T follicular helper cell (primary cell): ENCODE data around the gene PLEKHB2.
"Not testable (repeated sequence)": the region's sequence is repeated elsewhere in the genome, so short reads cannot be mapped to it uniquely, and the experiment has no call there.

Source experiments
- DNase-seq: peaks from one replicate; pipeline ENCODE4 v3.0.0-alpha.2; 2020; ENCODE audit warnings: low read depth

PLEKHB2 gene

DNA sequence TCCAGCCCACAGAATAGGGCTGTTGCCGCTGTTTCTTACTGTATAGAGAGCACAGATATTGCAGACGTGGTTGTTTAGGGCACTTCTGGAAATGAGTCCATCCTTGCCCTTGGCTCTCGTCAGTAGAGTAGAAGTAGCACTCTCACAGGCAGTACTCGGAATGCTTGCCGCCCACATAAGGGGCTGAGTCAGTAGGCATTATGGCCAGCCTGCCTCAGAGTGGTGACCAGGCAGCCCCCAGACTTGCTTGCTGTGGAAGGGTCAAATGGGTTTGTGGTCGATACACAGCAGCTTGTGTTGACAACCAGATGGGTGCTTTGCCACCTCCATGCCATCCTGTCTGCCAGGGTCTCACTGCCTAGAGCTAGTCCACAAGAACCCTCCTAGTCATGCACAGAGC lies 38.7 kb downstream of the PLEKHB2 start:
- DNase-seq, result no peak

DNA sequence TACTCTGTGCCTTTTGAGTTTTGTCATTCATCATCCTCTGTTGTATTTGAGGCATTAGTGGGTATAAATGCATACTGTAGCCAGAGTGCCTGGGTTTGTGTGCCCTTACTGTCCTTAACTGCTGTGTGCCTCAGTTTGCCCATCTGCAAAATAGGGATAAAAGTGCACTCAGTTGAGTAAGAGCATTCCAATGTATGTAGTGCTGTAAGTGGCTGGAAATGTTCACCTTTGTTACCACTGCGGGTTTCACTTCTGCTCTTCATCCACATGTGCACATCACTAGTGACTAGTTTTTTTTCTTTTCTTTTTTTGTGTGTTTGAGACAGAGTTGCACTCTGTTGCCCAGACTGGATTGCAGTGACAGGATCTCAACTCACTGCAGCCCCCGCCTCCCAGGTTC lies 39.9 kb downstream of the PLEKHB2 start:
- DNase-seq, result no peak

DNA sequence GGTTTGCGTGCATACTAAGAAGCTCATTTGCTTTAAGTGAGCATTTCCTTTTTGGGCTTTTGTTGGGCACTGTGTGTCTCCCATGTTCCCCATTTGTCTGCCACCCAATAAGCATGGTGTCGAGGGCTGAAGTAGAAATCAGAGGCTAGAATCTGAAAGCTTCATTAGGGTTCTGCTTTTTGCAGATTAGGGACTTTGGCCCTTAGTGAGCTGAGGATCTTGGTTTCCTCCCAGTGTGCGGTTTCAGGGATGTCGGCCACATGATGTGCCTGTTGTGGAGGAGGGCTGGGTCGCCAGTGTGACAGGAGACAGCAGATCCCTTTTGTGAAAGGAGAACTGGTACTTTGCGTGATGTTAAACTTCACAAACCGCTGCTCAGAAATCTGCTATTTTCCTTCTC lies 41.1 kb downstream of the PLEKHB2 start:
- DNase-seq, result no peak

DNA sequence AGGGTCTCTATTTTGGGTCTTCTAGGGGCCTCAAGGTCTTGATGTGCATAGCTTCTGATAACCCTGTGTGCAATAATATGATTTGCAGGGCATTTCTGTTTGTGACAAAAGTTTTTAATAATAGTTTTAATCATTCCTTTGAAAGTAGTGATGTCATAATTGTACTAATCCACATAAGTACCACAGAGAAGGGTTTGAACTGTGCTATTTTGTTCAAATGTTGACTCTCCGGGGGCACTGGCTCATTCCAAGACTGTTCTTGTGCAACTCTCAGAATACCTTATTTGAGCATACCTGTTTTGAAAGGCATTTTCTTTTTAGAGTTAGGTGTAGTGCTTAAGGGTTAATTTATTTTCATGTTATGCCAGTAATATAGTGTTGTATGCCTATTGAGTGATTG lies 41.6 kb downstream of the PLEKHB2 start:
- DNase-seq, result no peak

DNA sequence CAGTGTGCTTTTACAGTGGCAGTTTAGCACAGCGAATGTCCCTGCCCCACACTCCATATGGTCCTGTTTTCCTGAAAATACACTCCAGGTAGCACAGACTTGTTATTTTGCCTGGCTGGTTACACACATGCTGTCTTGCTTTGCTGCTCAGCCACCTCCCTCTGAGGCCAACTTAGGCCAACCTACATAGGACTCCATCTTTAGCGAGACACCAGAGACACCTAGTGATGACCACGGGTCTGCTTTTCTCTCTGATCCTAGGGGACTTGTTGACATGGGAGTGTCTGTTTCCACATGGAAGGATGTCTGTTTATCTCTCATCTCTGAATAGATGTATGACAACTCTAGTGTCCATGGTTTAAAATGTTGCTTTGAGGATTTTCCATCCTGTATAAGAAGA lies 43.3 kb downstream of the PLEKHB2 start:
- no peak for DNase-seq

DNA sequence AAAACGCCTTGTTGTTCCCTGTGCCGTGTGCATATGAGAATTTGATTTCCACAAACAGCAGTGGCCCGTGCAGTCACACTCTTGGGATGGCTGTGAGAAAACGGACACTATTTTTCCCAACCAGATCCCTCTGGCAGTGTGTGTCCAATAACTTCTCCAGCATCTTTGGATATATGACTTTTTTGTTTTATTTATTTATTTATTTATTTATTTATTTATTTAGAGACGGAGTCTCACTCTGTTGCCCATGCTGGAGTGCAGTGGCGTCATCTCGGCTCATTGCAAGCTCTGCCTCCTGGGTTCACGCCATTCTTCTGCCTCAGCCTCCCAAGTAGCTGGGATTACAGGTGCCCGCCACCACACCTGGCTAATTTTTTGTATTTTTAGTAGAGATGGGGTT lies 45.0 kb downstream of the PLEKHB2 start:
- DNase-seq, result not testable (repeated sequence)

DNA sequence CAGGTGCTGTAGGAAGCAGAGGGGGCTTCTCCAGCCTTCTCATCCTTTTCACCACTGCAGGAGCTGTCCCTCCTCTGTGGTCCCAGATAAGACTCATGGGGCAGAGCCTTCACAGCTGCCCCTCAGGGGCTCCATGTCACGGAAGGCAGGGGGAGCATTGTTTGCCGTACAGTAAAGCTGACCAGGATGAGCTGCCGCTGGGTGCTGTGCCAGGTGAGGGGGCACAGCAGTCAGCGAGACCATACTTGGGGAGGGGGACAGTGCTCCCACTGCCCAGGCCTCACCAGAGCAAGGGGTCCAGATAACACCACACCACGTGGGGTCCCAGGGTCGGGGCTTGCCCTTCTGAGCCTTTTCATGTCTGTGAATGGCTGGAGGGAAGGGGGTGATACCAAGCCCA lies 46.3 kb downstream of the PLEKHB2 start:
- no peak for DNase-seq

DNA sequence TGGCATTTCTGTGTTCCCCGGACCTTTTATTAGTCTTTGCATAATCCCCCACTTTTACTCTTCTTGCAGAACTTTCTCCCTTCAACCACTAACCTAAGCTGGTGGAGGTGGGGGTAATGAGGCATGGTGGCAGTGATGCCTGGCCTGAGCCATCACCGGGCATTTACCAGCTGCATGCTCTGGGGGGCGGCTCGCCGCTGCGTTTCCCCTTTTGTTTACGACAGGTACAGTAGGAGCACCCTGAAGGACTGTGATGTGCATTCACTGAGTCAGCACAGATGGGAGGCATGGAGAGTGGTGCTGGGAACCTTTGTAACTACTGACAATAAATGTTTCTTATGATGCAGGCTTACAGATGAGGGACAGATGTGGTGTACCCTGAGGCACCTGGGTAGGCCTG lies 46.9 kb downstream of the PLEKHB2 start:
- DNase-seq, result no peak

DNA sequence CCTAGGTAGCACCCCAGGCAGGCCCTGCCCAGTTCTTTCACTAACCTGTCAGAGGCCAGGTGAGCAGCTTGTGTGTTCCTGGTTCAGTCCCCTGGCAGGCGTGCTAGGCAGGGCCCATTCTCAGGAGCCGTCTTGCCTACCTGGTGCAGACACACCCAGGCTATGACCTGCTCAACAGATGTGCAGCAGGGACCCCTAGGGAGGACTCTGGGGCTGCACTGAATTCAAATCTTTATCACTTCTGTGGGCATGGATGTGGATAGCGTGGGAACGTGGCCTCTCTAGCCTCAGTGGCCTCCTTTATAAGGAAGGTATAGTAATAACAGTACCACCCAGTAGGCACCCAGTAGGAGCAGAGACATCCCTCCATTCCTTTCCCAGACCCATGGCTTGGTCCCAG lies 48.4 kb downstream of the PLEKHB2 start:
- no peak for DNase-seq

DNA sequence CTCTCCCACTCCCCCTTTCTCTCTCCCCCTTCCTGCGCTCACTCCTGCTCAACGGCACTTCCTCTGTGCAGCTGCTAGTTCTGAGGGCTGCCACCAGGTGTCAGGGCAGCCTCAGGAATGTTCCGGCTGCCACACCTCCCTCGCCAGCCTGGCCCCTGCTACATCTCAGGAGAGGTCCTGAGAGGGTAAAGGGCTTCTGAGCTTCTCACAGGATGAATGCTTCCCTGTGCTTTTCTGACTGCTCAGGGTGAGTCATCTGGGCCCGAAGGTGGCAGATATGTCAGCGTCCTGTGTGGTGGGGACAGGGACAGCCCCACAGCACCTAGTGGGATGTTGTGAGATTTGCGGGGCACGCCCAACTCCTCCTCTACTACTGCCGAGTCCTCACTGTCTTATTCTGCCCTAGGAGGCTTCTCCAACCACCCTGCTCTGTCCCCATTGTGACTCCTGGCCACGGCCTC lies 49.0 kb downstream of the PLEKHB2 start:
- DNase-seq, result peak; percentile 34

DNA sequence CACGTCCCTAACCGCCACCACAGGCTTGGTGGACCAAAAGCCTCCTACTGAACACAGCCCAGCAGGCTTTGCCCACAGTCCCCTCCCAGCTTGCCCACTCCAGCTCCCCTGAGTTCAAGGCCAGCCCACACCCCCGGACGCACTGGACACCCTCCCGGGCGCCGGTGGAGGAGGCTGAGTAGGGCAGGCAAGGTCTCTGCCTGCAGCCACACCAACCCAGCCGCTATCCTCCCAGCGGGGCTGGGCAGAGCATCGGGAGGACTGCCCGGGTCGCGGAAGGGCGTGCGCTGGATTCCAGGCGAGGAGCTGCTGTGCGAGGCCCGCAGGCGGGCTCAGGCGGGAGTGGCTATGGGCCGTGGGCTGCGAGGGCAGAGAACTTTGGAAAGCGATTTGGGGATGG lies 49.5 kb downstream of the PLEKHB2 start:
- DNase-seq, result no peak

DNA sequence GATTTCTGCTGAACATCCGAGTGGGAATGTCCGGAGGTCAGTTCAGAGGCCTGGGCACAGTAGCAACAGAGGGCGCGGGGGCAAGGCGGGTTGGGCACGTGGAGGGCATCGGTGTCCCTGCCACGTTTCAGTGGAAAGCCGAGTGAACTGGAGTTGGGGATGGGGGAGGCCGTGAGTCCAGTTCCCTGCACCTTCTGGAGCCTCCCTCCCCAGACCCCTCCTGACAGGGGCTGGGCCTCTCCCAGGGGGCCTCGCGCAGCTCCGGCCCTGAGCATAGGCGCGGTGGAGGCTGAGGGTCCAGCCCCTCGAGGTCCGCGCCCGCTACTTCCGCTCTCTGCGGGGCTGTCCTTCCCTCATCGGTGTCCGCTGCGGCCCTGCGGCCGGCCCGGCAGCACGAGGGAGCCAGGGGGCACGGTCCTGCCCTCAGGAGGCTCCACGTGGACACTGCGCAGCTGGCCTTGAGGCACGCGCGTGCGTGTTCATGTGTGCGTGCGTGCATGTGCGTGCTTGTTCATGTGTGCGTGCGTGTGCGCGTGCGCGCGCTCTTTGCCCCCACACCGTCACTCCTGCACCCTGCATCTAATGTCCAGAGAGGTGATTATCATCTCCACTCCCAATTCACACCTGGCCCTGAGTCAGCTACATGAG lies 50.2 kb downstream of the PLEKHB2 start:
- no peak for DNase-seq

DNA sequence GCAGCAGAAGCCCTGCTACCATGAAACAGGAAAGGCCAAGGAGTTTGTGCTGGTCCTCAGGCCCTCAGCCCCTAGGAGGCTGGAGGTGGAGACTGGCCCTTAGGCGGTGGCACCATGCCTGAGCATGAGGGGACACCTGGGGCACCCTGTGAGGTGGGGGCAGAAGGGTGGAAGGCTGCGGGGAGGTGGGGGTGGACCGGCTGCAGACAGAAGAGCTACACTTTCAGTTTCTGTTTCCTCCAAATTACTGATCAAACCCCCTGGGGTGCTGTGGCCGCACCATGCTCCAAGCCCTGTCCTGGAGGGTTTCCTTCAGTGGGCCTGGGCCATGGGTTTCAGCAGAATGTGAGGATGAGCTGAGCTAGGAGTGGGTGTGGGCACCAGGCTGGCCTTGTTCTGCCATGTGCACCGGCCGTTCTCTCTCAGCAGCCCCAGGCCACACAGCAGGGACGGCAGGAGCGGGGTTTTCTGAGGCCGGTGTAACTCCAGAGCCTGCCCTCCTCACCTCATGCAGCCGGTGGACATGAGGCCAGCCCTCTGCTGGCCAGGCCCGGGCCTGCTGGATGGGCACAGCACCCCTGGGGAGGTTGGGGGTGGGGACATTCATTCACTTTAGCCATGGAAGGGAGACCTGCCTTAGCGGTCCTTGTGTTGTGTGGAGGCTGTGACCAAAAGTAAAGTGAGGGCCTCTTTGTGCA lies 51.5 kb downstream of the PLEKHB2 start:
- DNase-seq, result no peak

DNA sequence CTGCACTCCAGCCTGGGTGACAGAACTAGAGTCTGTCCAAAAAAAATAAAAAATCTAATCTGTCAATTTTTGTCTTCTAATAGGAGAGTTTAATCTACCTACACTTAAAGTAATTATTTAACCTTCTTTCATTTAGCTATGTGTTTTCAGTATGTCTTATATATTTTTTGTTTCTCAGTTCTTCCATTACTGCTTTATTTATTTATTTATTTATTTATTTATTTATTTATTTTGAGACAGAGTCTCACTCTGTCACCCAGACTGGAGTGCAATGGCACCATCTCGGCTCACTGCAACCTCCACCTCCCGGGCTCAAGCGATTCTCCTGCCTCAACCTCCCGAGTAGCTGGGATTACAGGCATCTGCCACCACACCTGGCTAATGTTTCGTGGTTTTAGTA lies 60.4 kb downstream of the PLEKHB2 start:
- DNase-seq, result not testable (repeated sequence)

DNA sequence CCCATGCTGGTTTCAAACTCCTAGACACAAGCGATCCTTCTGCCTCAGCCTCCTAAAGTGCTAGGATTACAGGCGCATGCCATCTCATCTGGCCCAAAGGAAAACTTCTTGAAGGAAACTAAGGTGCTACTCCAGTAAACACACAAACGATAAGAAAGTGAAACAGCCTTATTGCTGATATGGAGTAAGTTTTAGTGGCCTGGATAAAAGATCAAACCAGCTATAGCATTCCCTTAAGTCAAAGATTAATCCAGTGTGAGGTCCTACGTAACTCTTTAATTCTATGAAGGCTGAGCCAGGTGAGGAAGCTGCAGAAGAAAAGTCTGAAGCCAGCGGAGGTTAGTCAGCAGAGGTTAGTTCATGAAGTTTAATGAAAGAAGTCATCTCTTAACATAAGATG lies 63.4 kb downstream of the PLEKHB2 start:
- DNase-seq, result no peak

DNA sequence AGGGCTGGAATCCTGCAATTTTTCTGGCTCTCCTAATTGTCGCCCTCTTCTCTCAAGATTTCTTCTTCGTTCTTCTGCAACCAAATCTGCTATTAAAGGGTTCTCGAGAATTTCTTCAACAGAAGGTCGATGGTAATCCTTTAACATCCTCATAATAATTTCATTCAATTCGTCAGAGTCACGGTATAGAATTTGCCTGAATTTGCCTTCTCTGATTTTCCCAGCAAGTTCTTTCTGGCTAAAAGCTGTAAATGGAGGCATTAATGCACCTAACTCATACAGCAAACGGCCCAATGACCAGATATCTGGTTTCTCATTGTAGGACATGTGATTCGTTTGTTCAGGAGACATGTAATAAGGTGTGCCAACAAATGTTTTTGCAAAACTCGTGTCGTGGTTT lies 72.9 kb downstream of the PLEKHB2 start:
- not testable (repeated sequence) for DNase-seq

DNA sequence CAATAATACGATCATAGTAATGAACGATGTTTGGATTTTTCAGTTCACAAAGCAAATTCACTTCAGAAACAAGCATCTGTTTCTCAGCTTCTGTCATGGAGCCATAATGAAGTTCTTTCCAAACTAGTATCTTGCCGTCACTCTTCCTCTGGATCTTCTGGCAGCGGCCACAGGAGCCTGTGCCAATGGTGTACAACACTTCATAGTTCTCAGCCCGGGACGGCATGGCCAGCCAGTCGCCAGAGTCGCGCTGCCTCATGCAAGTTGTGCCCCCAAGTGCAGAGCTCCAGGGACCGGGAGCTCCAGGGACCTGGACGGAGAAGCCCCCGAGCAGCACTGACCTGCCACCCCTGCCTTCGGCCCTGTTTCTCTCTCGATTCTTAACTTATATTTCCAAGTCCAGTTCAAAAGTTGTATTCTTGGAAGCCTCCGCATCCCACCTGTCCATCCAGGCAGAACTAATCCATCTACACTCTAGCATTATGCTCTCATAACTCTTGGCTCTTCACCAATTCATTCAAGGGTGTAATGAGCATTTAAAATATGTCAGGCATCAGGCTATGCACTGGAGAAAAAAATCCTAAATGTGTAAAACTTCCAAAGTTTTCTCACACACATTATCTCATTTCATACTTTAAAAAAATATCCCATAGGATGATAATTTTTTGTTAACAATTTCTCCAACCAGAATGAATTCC lies 73.7 kb downstream of the PLEKHB2 start:
- DNase-seq, result not testable (repeated sequence)

DNA sequence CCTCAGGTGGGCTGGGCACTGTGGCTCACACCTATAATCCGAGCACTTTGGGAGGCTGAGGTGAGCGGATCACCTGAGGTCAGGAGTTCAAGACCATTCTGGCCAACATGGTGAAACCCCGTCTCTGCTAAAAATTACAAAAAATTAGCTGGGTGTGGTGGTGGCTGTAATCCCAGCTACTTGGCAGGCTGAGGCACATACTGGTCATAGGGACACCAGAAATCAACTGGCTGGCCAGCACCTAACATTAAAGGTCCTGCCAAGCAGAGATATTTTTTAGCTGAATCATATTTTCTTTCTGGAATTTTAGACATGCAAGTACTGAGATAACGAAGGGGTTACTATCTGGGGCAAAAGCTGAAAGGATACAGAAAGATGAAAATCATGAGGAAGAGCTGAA lies 76.3 kb downstream of the PLEKHB2 start:
- DNase-seq, result not testable (repeated sequence)

DNA sequence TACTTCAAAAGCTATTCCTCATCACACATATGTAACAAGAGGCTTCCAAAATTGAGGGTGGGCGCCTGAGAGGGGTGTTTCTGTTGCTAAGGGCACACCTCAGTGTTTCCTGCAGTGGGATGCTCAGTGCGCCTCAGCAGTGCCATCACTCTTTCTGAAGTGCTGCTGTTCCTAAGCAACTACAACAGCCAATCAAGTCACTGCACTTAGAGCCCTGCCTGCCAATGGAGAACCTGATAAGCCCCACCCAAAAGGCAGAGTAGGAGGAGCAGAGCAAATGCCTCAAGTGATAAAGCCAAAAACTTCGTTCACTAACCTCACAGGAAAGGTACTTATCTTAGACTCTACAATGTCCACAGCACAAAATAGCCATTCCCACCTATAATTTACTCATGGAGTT lies 88.3 kb downstream of the PLEKHB2 start:
- not testable (repeated sequence) for DNase-seq

DNA sequence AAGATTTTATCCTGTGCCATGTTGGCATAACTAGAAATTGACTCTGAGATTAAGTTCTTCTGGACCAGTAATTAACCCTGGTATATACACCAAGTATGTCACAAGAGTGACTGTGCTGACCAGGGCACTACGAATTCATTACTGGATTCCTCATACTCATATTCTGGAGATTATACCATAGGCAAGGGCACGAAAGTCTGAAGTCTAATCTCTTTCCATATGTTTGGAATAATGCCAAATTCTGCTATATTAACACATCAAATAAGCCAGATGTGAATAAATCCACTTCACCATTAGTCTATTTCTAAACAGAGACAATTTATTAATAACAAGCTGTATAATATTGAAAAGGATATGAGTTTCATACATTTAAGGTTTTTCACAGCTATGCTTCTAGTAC lies 91.0 kb downstream of the PLEKHB2 start:
- DNase-seq, result not testable (repeated sequence)
